OCI-LY3 (cell line): ENCODE measurements around the gene TAF10.

Source experiments
- H2AFZ ChIP-seq: fragments of 200-600, 300-600 bp; shearing (Covaris generic); 2 replicates; pipeline ENCODE4 v1.6.0; 2014; ENCODE audit warnings: antibody characterized with exemption, low read depth, low read length
- H3K27ac ChIP-seq: fragments of 200-600, 300-600 bp; sonication (generic); 2 replicates; pipeline ENCODE4 v1.5.1; 2014; ENCODE audit warnings: mild to moderate bottlenecking, low read length, moderate library complexity, mixed read lengths
- H3K27me3 ChIP-seq: fragments of 200-600, 300-600 bp; sonication (generic); 2 replicates; pipeline ENCODE4 v1.6.1; 2014; ENCODE audit warnings: low read depth, low read length, mixed read lengths
- H3K36me3 ChIP-seq: fragments of 200-600, 300-600 bp; sonication (generic); replicated peaks from 2 replicates; pipeline ENCODE3; 2014; ENCODE audit warnings: low read depth, low read length, mixed read lengths
- H3K4me1 ChIP-seq: fragments of 300-600, 200-600 bp; sonication (generic); 2 replicates; pipeline ENCODE4 v1.6.1; 2014; ENCODE audit warnings: low read length, mixed read lengths
- H3K4me2 ChIP-seq: fragments of 200-600, 300-600 bp; sonication (generic); 2 replicates; pipeline ENCODE4 v1.6.1; 2014; ENCODE audit warnings: low read length, mixed read lengths
- H3K4me3 ChIP-seq: fragments of 300-600, 200-600 bp; sonication (generic); 2 replicates; pipeline ENCODE4 v1.5.1; 2014; ENCODE audit warnings: antibody characterized with exemption, mild to moderate bottlenecking, low read length, moderate library complexity
- H3K79me2 ChIP-seq: fragments of 300-600, 200-600 bp; shearing (Covaris generic); 2 replicates; pipeline ENCODE4 v1.6.1; 2014; ENCODE audit warnings: mild to moderate bottlenecking, low read length, mixed read lengths
- H3K9ac ChIP-seq: fragments of 300-600, 200-600 bp; shearing (Covaris generic); 2 replicates; pipeline ENCODE4 v1.6.0; 2014; ENCODE audit warnings: mild to moderate bottlenecking, low read length, moderate library complexity
- H3K9me3 ChIP-seq: fragments of 200-600, 300-600 bp; shearing (Covaris generic); 2 replicates; pipeline ENCODE4 v1.6.1; 2014; ENCODE audit warnings: low read length, mixed read lengths; ENCODE audit not compliant: insufficient read depth
- H4K20me1 ChIP-seq: fragments of 200-600, 300-600 bp; sonication (generic); 2 replicates; pipeline ENCODE4 v1.6.1; 2016; ENCODE audit warnings: low read length, mixed read lengths; ENCODE audit not compliant: insufficient read depth
- EZH2phosphoT487 ChIP-seq: fragments of 200-600 bp; shearing (Covaris generic); IDR thresholded peaks from 2 replicates; pipeline ENCODE4 v1.6.1; 2018; ENCODE audit warnings: antibody characterized with exemption, mixed run types, low read depth
- TF ChIP-seq, protein P1 (sequence below): fragments of 200-600, 300-600 bp; sonication (generic); IDR thresholded peaks from 2 replicates; pipeline ENCODE4 v1.5.1; 2014; ENCODE audit warnings: antibody characterized with exemption, low read length, low read depth

The TAF10 gene

DNA sequence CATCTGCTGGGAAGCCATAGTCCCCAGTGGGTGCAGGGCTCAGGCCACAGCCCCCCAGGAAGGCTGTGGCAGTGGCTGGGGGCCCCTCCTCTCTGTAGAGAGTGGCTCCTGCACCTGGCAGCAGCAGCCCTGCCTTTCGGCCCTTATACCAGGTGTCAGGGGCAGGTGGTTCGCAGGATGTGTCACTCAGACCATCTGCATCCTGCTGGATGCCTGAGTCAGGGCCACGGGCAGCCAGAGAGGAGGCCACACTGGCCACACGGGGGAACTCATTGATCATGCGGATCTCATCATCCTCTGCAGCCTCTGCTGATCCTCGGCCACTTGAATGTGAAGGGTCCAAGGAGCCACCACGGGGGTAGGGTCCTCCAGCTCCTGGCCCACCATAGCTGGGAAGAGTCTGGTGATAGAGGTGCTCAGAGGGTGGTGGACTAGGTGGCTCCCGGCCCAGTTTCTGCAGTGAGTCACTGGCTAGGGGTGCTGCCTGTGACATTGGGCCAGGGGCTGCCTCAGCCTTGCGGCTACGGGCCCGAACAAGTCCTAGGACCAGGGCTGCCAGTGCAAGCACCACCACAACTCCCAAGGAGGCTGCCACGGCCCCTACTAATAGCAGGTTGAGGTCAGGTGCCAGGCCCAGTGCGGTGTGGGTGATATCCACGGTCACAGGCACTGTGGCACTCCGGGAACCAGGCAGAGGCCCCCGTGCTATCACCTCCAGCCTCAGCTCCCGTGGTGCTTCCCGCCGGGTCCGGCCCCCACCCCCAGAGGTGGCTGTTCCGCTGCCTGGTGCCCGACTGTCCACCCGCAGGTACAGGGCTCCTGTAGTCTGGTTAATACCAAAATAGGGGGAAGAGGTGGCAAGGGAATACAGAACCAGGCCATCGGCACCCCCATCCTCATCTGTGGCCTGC lies 10.5 kb upstream of the TAF10 start:
- Histone ChIP-seq H3K9me3 (no peaks in the 10 kb centered on the region), H3K27me3 (no peaks in the 10 kb centered on the region), H2AFZ (no peak overlapping the region), H4K20me1 (no peaks in the 10 kb centered on the region), H3K4me3 (no peak overlapping the region), H3K9ac (no peak overlapping the region), H3K36me3 (no peaks in the 10 kb centered on the region), H3K79me2 (peaks cover 3% of the 10 kb centered on the region; the same call in 1 of the 2 replicates), H3K4me2 (no peak overlapping the region), H3K4me1 (peaks cover 23% of the 10 kb centered on the region), H3K27ac (no peak overlapping the region)
- TF ChIP-seq, protein P1, sequence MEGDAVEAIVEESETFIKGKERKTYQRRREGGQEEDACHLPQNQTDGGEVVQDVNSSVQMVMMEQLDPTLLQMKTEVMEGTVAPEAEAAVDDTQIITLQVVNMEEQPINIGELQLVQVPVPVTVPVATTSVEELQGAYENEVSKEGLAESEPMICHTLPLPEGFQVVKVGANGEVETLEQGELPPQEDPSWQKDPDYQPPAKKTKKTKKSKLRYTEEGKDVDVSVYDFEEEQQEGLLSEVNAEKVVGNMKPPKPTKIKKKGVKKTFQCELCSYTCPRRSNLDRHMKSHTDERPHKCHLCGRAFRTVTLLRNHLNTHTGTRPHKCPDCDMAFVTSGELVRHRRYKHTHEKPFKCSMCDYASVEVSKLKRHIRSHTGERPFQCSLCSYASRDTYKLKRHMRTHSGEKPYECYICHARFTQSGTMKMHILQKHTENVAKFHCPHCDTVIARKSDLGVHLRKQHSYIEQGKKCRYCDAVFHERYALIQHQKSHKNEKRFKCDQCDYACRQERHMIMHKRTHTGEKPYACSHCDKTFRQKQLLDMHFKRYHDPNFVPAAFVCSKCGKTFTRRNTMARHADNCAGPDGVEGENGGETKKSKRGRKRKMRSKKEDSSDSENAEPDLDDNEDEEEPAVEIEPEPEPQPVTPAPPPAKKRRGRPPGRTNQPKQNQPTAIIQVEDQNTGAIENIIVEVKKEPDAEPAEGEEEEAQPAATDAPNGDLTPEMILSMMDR, result no peak
- no peak for TF ChIP-seq EZH2phosphoT487

DNA sequence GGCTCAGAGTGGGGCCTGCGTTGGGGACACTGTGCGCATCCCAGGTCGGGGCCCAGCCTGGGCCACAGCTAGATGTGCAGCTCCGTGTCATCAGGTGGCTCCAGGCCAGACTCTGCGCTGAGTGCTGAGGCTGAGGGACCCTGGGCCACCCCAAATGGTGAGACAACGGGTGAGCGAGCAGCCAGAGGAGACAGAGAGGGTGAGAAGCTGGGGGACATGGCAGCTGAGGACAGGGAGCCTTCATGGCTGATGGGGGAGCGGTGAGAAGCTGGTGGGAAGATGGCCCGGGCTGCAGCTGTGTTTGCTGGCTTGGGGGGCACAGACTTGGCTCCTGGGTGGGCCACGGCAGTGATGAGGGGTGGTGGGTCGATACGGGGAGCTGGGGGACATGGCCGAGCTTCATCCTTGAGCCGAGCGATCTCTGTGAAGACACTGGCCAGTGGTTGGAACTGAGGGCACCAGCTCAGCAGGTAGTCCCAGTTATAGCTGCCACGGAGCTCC lies 9.7 kb upstream of the TAF10 start:
- peaks cover 3% of the 10 kb centered on the region; the same call in 1 of the 2 replicates for H3K79me2 ChIP-seq
- no peaks in the 10 kb centered on the region for H3K36me3 ChIP-seq
- no peak overlapping the region for H3K27ac ChIP-seq
- H3K27me3 ChIP-seq, result no peaks in the 10 kb centered on the region
- TF ChIP-seq, protein P1, result no peak
- TF ChIP-seq EZH2phosphoT487, result no peak
- no peak overlapping the region for H2AFZ ChIP-seq
- peaks cover 18% of the 10 kb centered on the region for H3K4me1 ChIP-seq
- H3K9me3 ChIP-seq, result no peaks in the 10 kb centered on the region
- no peak overlapping the region for H3K9ac ChIP-seq
- no peaks in the 10 kb centered on the region for H4K20me1 ChIP-seq
- no peak overlapping the region for H3K4me2 ChIP-seq
- no peak overlapping the region for H3K4me3 ChIP-seq

DNA sequence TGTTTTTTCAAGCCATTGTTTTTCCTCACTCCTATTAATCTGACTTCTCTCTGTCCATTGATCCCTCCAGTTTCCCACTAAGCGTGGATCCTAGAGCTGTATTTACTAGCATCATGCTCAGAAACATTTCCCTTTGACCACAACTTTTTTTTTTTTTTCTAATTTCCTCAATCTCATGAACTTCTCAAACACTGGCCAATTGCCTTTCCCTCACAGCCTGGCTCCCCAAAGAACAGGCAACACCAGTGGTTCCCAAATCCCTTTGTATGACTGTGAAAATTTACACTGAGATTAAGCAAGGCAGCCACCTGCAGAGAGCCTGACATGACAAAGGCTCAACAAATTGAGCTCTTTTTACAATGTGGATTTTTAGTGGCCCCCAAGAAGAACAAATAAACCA lies 8.6 kb upstream of the TAF10 start:
- H2AFZ ChIP-seq, result no peak overlapping the region
- H3K4me3 ChIP-seq, result no peak overlapping the region
- H3K4me2 ChIP-seq, result no peak overlapping the region
- no peaks in the 10 kb centered on the region for H3K27me3 ChIP-seq
- no peaks in the 10 kb centered on the region for H3K9me3 ChIP-seq
- no peak for TF ChIP-seq EZH2phosphoT487
- TF ChIP-seq, protein P1, result no peak
- H3K9ac ChIP-seq, result no peak overlapping the region
- H4K20me1 ChIP-seq, result no peaks in the 10 kb centered on the region
- H3K79me2 ChIP-seq, result peaks cover 3% of the 10 kb centered on the region; the same call in 1 of the 2 replicates
- peaks cover 18% of the 10 kb centered on the region for H3K4me1 ChIP-seq
- H3K36me3 ChIP-seq, result no peaks in the 10 kb centered on the region
- H3K27ac ChIP-seq, result no peak overlapping the region

DNA sequence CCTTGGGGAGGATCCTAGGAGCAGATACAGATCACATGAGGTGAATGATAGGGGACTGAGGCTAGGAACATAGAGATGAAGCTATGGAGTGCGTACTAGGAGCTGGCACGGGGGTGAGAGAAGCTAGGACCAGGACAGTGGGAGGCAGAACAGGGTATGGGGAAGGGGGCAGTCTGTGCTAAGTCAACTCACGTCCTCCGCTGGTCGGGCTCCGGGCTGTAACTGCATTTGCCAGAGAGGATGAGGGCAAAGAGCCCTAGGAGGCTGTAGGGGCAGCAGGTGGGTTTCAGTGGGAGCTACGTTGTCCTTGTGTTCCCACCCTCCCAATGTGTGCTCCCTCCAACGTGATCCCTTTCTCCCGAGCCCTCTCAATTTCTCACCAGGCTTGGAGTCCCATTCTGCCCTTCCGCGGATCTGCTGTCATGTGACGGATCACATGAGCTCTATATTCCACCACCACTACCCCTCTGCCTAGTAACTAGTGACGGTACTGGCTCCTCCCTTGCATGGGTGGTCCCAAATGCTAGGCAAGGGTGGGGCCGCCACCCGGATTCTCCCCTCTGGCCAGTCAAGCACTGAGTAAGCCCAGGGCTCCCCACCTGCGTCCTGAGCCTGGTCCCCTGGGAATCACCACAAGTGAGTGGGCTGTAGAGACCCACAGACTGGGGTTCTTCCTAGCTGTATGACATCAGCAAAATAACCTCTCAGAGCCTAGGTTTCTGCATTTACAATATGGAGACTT lies 7.2 kb upstream of the TAF10 start, which contains the start of gene TPP1:
TPP1 (minus strand) TSS at position 419 of the 742 bp plus-strand sequence; CDS start at position 397, 22 bp downstream.
- Histone ChIP-seq H3K27ac (peak within 1 kb of the TSS; percentile 10), H3K4me2 (peak within 1 kb of the TSS; percentile 100), H3K36me3 (peaks cover 7% of the 10 kb centered on the region), H4K20me1 (no peaks in the 10 kb centered on the region), H3K27me3 (no peaks in the 10 kb centered on the region), H2AFZ (peak within 1 kb of the TSS; percentile 85), H3K79me2 (peaks cover 3% of the 10 kb centered on the region; the same call in 1 of the 2 replicates), H3K4me1 (peaks cover 18% of the 10 kb centered on the region), H3K4me3 (peak within 1 kb of the TSS; percentile 96), H3K9me3 (no peaks in the 10 kb centered on the region), H3K9ac (peak within 1 kb of the TSS; percentile 77)
- TF ChIP-seq, protein P1, result no peak
- no peak for TF ChIP-seq EZH2phosphoT487
